ENCODE results near the gene GABPB1.

DNA sequence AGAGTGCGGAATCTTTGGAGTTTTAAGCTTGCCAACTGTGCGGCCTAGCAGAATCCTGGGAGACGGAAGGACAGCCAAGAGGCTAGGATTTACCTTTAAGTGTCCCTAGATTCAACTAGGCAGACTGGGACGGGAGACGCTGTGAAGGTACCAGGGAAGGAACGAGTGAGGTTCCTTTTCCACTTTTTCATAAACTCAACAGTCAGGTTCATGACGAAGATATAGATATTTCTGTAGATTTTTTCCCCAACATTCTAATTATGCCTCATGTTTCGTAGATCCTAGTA, 564 bp upstream of the GABPB1 start:
- TF ChIP-seq CTCF (IDR thresholded peaks at IDR 0.05; ENCODE audit: borderline replicate concordance, extremely low read depth, low read length, poor library complexity, severe bottlenecking), result no peak
- TF ChIP-seq EZH2 (IDR thresholded peaks at IDR 0.05; ENCODE audit: borderline replicate concordance, low read depth, low read length, severe bottlenecking), result no peak
